Breast epithelium (tissue), 4 donors: ENCODE data around the gene GPR137. TPM values are rescaled to one million over a fixed set of nuclear protein-coding genes. Genes with fewer than 3 reads are reported as not detected.

ENCODE experiments used
- DNase-seq, 2 donors: peaks; one replicate each; pipeline ENCODE4 v3.0.0-alpha.2; 2019; ENCODE audit warnings: low spot score in 2 of 2
- H3K27ac ChIP-seq, 2 donors: fragments of 200-600 bp; sonication (generic) in 1 of 2; one replicate each; pipeline ENCODE4 v1.5.1; 2016 to 2019; ENCODE audit warnings: mild to moderate bottlenecking in 1 of 2
- H3K27me3 ChIP-seq, 2 donors: fragments of 200-600 bp; sonication (generic) in 1 of 2; one replicate each; pipeline versions ENCODE4 v1.5.1 to v1.6.0; 2017 to 2019; ENCODE audit warnings: control low read depth in 1 of 2, mild to moderate bottlenecking in 1 of 2
- H3K36me3 ChIP-seq: fragments of 200-600 bp; one replicate; pipeline ENCODE4 v1.5.1; 2019
- H3K4me1 ChIP-seq, 2 donors: fragments of 200-600 bp; sonication (generic); one replicate each; pipeline ENCODE4 v1.5.1; 2016 to 2019; ENCODE audit warnings: control low read depth in 1 of 2
- H3K4me3 ChIP-seq, 3 donors: fragments of 200-600 bp; sonication (generic); 1 replicate in 2 of 3; 2 replicates in 1 of 3; pipeline ENCODE4 v1.5.1; 2016 to 2019; ENCODE audit warnings: mild to moderate bottlenecking in 3 of 3, moderate library complexity in 2 of 3
- H3K9me3 ChIP-seq, 2 donors: fragments of 200-600 bp; sonication (generic) in 1 of 2; one replicate each; pipeline ENCODE4 v1.5.1; 2016 to 2019; ENCODE audit warnings: control low read depth in 1 of 2
- CTCF ChIP-seq, 3 donors: fragments of 450-650 bp; IDR thresholded peaks; one replicate each; pipeline ENCODE4 v1.5.1; 2016 to 2017; ENCODE audit warnings: antibody characterized with exemption in 3 of 3, mild to moderate bottlenecking in 3 of 3, moderate library complexity in 3 of 3
- POLR2A ChIP-seq: fragments of 450-650 bp; IDR thresholded peaks from one replicate; pipeline ENCODE4 v1.6.1; 2016; ENCODE audit warnings: antibody characterized with exemption, mild to moderate bottlenecking, moderate library complexity
- POLR2AphosphoS5 ChIP-seq, 3 donors: sonication (generic); formaldehyde crosslinking; IDR thresholded peaks; one replicate each; pipeline ENCODE4 v1.6.1; 2017; ENCODE audit warnings: antibody characterized with exemption in 3 of 3
- intact Hi-C: fragments of 100-400 bp; cut with DNase I; formaldehyde crosslinking; loops from one replicate; pipeline ENCODE4 v1.15.1; 2023; ENCODE audit warnings: low total_unique reads
- total RNA-seq, 3 donors: library from RNA; depleted of rRNA; stranded (reverse); fragments of >200 nt; gene quantifications; one replicate each; pipeline ENCODE4 v1.1.0, GENCODE V29; 2016

The GPR137 gene
- total RNA-seq, 3 donors from 2014 or later = 8.9 to 14.7 (median 11.1) TPM

GRCh38 chr11:64298966-64299846, 13.6 kb downstream of the GPR137 start:
- Histone ChIP-seq H3K4me3 (peak overlapping the region; percentile 36 to 69 (median 47)), H3K27ac (no peak overlapping the region), H3K4me1 (peaks cover 13 to 15% of the 10 kb centered on the region in 2 donors), H3K36me3 (no peaks in the 10 kb centered on the region), H3K9me3 (no peaks in the 10 kb centered on the region), H3K27me3 (peaks cover 3 to 40% of the 10 kb centered on the region in 2 donors)
- no peak for TF ChIP-seq POLR2AphosphoS5 (IDR thresholded peaks at IDR 0.05)
- TF ChIP-seq POLR2A = no peak
- TF ChIP-seq CTCF (IDR thresholded peaks at IDR 0.05) = no peak
- peak; percentile 39 to 67 for DNase-seq
- intact Hi-C loops = no loop called here

- Histone ChIP-seq H3K9me3 (no peaks in the 10 kb centered on the region), H3K4me1 (peaks cover 13 to 15% of the 10 kb centered on the region in 2 donors), H3K4me3 (peak within 1 kb of the TSS; percentile 36 to 69 (median 47)), H3K27me3 (peaks cover 3 to 40% of the 10 kb centered on the region in 2 donors), H3K27ac (no peak within 1 kb of the TSS), H3K36me3 (no peaks in the 10 kb centered on the region)
- TF ChIP-seq POLR2A (no peak), CTCF (IDR thresholded peaks at IDR 0.05) (no peak), POLR2AphosphoS5 (IDR thresholded peaks at IDR 0.05) (no peak)
- no peak for DNase-seq
- intact Hi-C loops = no loop called here
Observed at GRCh38 chr11:64299847-64300648, 14.4 kb downstream of the GPR137 start, which contains the start of gene CATSPERZ. Gene CATSPERZ (plus strand): TSS chr11:64300358. CDS start chr11:64300411, 53 bp downstream.

- TF ChIP-seq CTCF (IDR thresholded peaks at IDR 0.05) (no peak), POLR2A (no peak), POLR2AphosphoS5 (IDR thresholded peaks at IDR 0.05) (no peak)
- H3K27ac ChIP-seq = peak overlapping the region; percentile 89 to 90
- peaks cover 20 to 23% of the 10 kb centered on the region in 2 donors for H3K4me1 ChIP-seq
- no peak overlapping the region for H3K4me3 ChIP-seq
- peaks cover 3 to 18% of the 10 kb centered on the region in 2 donors for H3K27me3 ChIP-seq
- DNase-seq = no peak
- no peaks in the 10 kb centered on the region for H3K9me3 ChIP-seq
- intact Hi-C loops = no loop called here
- H3K36me3 ChIP-seq = no peaks in the 10 kb centered on the region
Observed at GRCh38 chr11:64303109-64304031, 17.7 kb downstream of the GPR137 start.

GRCh38 chr11:64304032-64304315, 18.3 kb downstream of the GPR137 start:
- TF ChIP-seq POLR2A = no peak
- TF ChIP-seq POLR2AphosphoS5 (IDR thresholded peaks at IDR 0.05) = no peak
- no peak for TF ChIP-seq CTCF (IDR thresholded peaks at IDR 0.05)
- no peaks in the 10 kb centered on the region for H3K9me3 ChIP-seq
- H3K4me1 ChIP-seq = peaks cover 20 to 23% of the 10 kb centered on the region in 2 donors
- peak overlapping the region; percentile 89 to 90 for H3K27ac ChIP-seq
- peak overlapping the region; percentile 62 to 75 (median 69) for H3K4me3 ChIP-seq
- H3K27me3 ChIP-seq = peaks cover 3 to 18% of the 10 kb centered on the region in 2 donors
- H3K36me3 ChIP-seq = no peaks in the 10 kb centered on the region
- no peak for DNase-seq
- intact Hi-C loops = no loop called here
